Measurements from ENCODE around the gene ATG5. TPM values are rescaled to one million over a fixed set of nuclear protein-coding genes. Genes with fewer than 3 reads are reported as not detected.

ATG5 gene
- total RNA-seq (2021; ENCODE audit: unreplicated experiment) (51.4 TPM), Bru-seq, nascent RNA (percentile 87 among the genes with signal in this experiment), BruChase-seq, experiment 1, labeled RNA remaining after a 2-hour chase (percentile 65 among the genes with signal in this experiment), BruChase-seq, experiment 2, labeled RNA remaining after a 6-hour chase (percentile 62 among the genes with signal in this experiment)
- polyA plus RNA-seq (2012; ENCODE audit: insufficient read length): 26.9 TPM
- long read RNA-seq, transcript ATG5-208 (7 exons, 3,035 nt): minor isoform, 19 of 135 reads
- long read RNA-seq, transcript ATG5-204 (8 exons, 3,216 nt): major isoform, 94 of 135 reads
- long read RNA-seq, partial matches to known transcripts: 6 of 135 reads
- long read RNA-seq, other reads (novel, unspliced or antisense): 13 of 135 reads

- in situ Hi-C loops (cut with HindIII; ENCODE audit: low pct_unique_long_range_greater_than_20kb, low sequenced_read_pairs) (no loop called here), intact Hi-C loops (cut with micrococcal nuclease; ENCODE audit: unreplicated experiment) (no loop called here)
- Histone ChIP-seq H3K9me3 (ENCODE audit: control insufficient read depth, insufficient read depth, low read depth, low read length) (no peaks in the 10 kb centered on the region), H3K27ac (ENCODE audit: low read length) (peak within 1 kb of the TSS; percentile 98), H3K4me3 (ENCODE audit: low read depth in 2 of 2, low read length in 2 of 2) (peak within 1 kb of the TSS; percentile 61 to 99), H3K4me1 (ENCODE audit: control insufficient read depth, insufficient read depth, low read length) (peaks cover 10% of the 10 kb centered on the region), H3K36me3 (ENCODE audit: control insufficient read depth, insufficient read depth, low read length) (no peaks in the 10 kb centered on the region), H3K27me3 (ENCODE audit: control insufficient read depth, insufficient read depth, low read length) (no peaks in the 10 kb centered on the region; the same call in 1 of the 2 replicates)
- ChIA-PET POLR2A (interaction anchor here (0.6 to 1.0 kb wide), 5 partner anchors 9 to 632 kb away, joined by 3 to 5 read pairs (median 3); no protein-coding TSS in a partner anchor), CTCF (interaction anchor here (0.6 to 1.2 kb wide), 2 partner anchors 10 to 235 kb away, joined by 3 to 14 read pairs; no protein-coding TSS in a partner anchor)
- no TSS peak for BruUV-seq (replicated peaks)
- peak; percentile 98 for DNase-seq (ENCODE audit: low read depth, low spot score)
- ATAC-seq: peak; percentile 97
- TF ChIP-seq REST (IDR thresholded peaks at IDR 0.05; ENCODE audit: insufficient read depth in 1 of 2, low read depth in 2 of 2, low read length in 1 of 2) (no peak), SIN3A (IDR thresholded peaks at IDR 0.05; ENCODE audit: borderline replicate concordance, insufficient read depth, low read depth, low read length) (peak; percentile 89; the same call in 1 of the 2 replicates), POLR2AphosphoS5 (IDR thresholded peaks at IDR 0.05; ENCODE audit: low read depth, low read length) (peak; percentile 91), CTCF (IDR thresholded peaks at IDR 0.05) (no peak), TCF7L2 (IDR thresholded peaks at IDR 0.05; ENCODE audit: low read depth, low read length) (peak; percentile 28; the same call in 1 of the 2 replicates)
Observed at GRCh38 chr6:106325336-106326178, at the start of gene ATG5. Gene ATG5, minus strand, starts transcription at chr6:106325760. Its CDS starts 9,552 bp downstream, at chr6:106316208.

- H3K4me3 ChIP-seq (ENCODE audit: low read depth in 2 of 2, low read length in 2 of 2): no peak overlapping the region
- H3K4me1 ChIP-seq (ENCODE audit: control insufficient read depth, insufficient read depth, low read length): no peaks in the 10 kb centered on the region
Observed at GRCh38 chr6:106373502-106374239, 48.1 kb upstream of the ATG5 start.

More at GRCh38 chr6:106373502-106374239, 48.1 kb upstream of the ATG5 start:
- CTCF ChIA-PET: no interaction called here
- H3K27ac ChIP-seq (ENCODE audit: low read length): no peak overlapping the region
- TF ChIP-seq TCF7L2 (IDR thresholded peaks at IDR 0.05; ENCODE audit: low read depth, low read length): no peak
- no peaks in the 10 kb centered on the region for H3K9me3 ChIP-seq (ENCODE audit: control insufficient read depth, insufficient read depth, low read depth, low read length)
- no peaks in the 10 kb centered on the region for H3K36me3 ChIP-seq (ENCODE audit: control insufficient read depth, insufficient read depth, low read length)
- intact Hi-C loops (cut with micrococcal nuclease; ENCODE audit: unreplicated experiment): no loop called here
- ATAC-seq (no peak), DNase-seq (ENCODE audit: low read depth, low spot score) (no peak)
- no TSS peak for BruUV-seq (replicated peaks)
- in situ Hi-C loops (cut with HindIII; ENCODE audit: low pct_unique_long_range_greater_than_20kb, low sequenced_read_pairs): no loop called here
- POLR2A ChIA-PET: no interaction called here
- peaks cover 32% of the 10 kb centered on the region for H3K27me3 ChIP-seq (ENCODE audit: control insufficient read depth, insufficient read depth, low read length)

Measured in Panc1 (cell line).